GM12878 (cell line): Measurements from ENCODE around the gene EPB41L4A. TPM values are rescaled to one million over a fixed set of nuclear protein-coding genes. Genes with fewer than 3 reads are reported as not detected.
A peak's percentile ranks its signal among the peaks of the same experiment; 100 is the strongest.

Experiments
- polyA plus RNA-seq, 11 experiments: library from polyadenylated mRNA; depleted of rRNA in 4 of 11; unstranded in 6 of 11; stranded (reverse) in 5 of 11; fragments of >200 nt; fragmentation: Nextera tagmentation in 4 of 11; fragmentation: Illumina TruSeq in 1 of 11; extraction: Ambion mirVana in 4 of 11; extraction: Trizol in 1 of 11; gene quantifications; 1 replicate in 1 of 11; 2 replicates in 10 of 11; pipeline versions ENCODE4 v1.2.1 to v1.2.3, GENCODE V29; 2011 to 2016; ENCODE audit warnings: inconsistent platforms in 2 of 11, missing spikeins in 2 of 11, low read depth in 1 of 11
- small RNA-seq: library from RNA; depleted of rRNA; stranded (forward); fragments of <200 nt; gene quantifications from one replicate; pipeline ENCODE3, GENCODE V24; 2014
- total RNA-seq, 4 experiments: library from RNA; depleted of rRNA in 3 of 4; stranded (reverse); fragments of >200 nt in 3 of 4; fragmentation: Illumina TruSeq in 1 of 4; extraction: Trizol in 1 of 4; gene quantifications; 2 replicates each; pipeline versions ENCODE4 v1.2.1 to v1.2.3, GENCODE V29; 2013 to 2021

EPB41L4A gene
- total and polyA plus RNA-seq, 10 of the 15 experiments (the other 5 are each of a cell fraction or from before 2014, with no cell fraction given), result 0.10 to 0.67 (median 0.30) TPM

Small RNA genes within 50 kb of the gene (small RNA-seq; reads per million reads assigned to genes)
- gene AC010265.1 (not detected), gene HMGB3P16 (not detected), gene SNORA13 (5.5 reads per million, percentile 90 among the genes with 10 or more reads in this experiment)
